DOHH2 (cell line): ENCODE measurements around the gene SLC7A11.

ENCODE experiments used
- H3F3A ChIP-seq: fragments of 200-600 bp; sonication (generic), shearing (Covaris generic); 2 replicates; pipeline ENCODE4 v1.6.0; 2016; ENCODE audit warnings: antibody characterized with exemption, mild to moderate bottlenecking; ENCODE audit not compliant: control insufficient read depth, insufficient read depth
- H3K27ac ChIP-seq: fragments of 200-600 bp; sonication (generic); 2 replicates; pipeline ENCODE4 v1.5.1; 2014; ENCODE audit warnings: low read depth, mild to moderate bottlenecking, low read length, moderate library complexity
- H3K27me3 ChIP-seq: fragments of 200-600 bp; sonication (generic); 2 replicates; pipeline ENCODE4 v1.6.1; 2014; ENCODE audit warnings: mild to moderate bottlenecking, low read length, mixed read lengths; ENCODE audit not compliant: control insufficient read depth
- H3K36me3 ChIP-seq: fragments of 200-600 bp; sonication (generic); 2 replicates; pipeline ENCODE4 v1.6.1; 2014; ENCODE audit warnings: mild to moderate bottlenecking, low read length, moderate library complexity, mixed read lengths; ENCODE audit not compliant: control insufficient read depth
- H3K4me1 ChIP-seq: fragments of 200-600 bp; sonication (generic); 2 replicates; pipeline ENCODE4 v1.6.1; 2014; ENCODE audit warnings: mild to moderate bottlenecking, low read length, mixed read lengths; ENCODE audit not compliant: control insufficient read depth
- H3K4me2 ChIP-seq: fragments of 200-600 bp; sonication (generic); 2 replicates; pipeline ENCODE4 v1.6.0; 2014; ENCODE audit warnings: mild to moderate bottlenecking, low read length, moderate library complexity
- H3K4me3 ChIP-seq: fragments of 200-600 bp; sonication (generic); 2 replicates; pipeline ENCODE4 v1.5.1; 2014; ENCODE audit warnings: mild to moderate bottlenecking, low read length, mixed read lengths
- H3K79me2 ChIP-seq: fragments of 200-600 bp; sonication (generic); 2 replicates; pipeline ENCODE4 v1.6.1; 2014; ENCODE audit warnings: mild to moderate bottlenecking, low read length, mixed read lengths; ENCODE audit not compliant: control insufficient read depth
- H3K9me2 ChIP-seq: fragments of 200-600 bp; sonication (generic); replicated peaks from 2 replicates; pipeline ENCODE4 v1.6.1; 2014; ENCODE audit warnings: mild to moderate bottlenecking, low read length, mixed read lengths; ENCODE audit not compliant: control insufficient read depth
- H3K9me3 ChIP-seq: fragments of 200-600 bp; sonication (generic); 2 replicates; pipeline ENCODE4 v1.6.1; 2014; ENCODE audit warnings: antibody characterized with exemption, low read length, mixed read lengths; ENCODE audit not compliant: control insufficient read depth, insufficient read depth
- H4K20me1 ChIP-seq: fragments of 200-600 bp; sonication (generic); 2 replicates; pipeline ENCODE4 v1.6.0; 2014; ENCODE audit warnings: low read depth, mild to moderate bottlenecking, antibody characterized with exemption, low read length, moderate library complexity; ENCODE audit not compliant: control insufficient read depth, insufficient read depth
- EZH2phosphoT487 ChIP-seq: fragments of 200-600 bp; sonication (generic); IDR thresholded peaks from 2 replicates; pipeline ENCODE4 v1.6.1; 2017; ENCODE audit warnings: borderline replicate concordance, mild to moderate bottlenecking, antibody characterized with exemption, low read length, moderate library complexity, mixed read lengths
- TF ChIP-seq, protein P1 (sequence below): fragments of 200-600 bp; sonication (generic); IDR thresholded peaks from one replicate; pipeline ENCODE4 v1.5.1; 2014; ENCODE audit warnings: antibody characterized with exemption, mild to moderate bottlenecking, low read depth, low read length; ENCODE audit not compliant: poor library complexity, severe bottlenecking

SLC7A11 gene

GRCh38 chr4:138158746-138159297 is 83.3 kb downstream of the SLC7A11 start:
- TF ChIP-seq EZH2phosphoT487: no peak
- TF ChIP-seq, protein P1, sequence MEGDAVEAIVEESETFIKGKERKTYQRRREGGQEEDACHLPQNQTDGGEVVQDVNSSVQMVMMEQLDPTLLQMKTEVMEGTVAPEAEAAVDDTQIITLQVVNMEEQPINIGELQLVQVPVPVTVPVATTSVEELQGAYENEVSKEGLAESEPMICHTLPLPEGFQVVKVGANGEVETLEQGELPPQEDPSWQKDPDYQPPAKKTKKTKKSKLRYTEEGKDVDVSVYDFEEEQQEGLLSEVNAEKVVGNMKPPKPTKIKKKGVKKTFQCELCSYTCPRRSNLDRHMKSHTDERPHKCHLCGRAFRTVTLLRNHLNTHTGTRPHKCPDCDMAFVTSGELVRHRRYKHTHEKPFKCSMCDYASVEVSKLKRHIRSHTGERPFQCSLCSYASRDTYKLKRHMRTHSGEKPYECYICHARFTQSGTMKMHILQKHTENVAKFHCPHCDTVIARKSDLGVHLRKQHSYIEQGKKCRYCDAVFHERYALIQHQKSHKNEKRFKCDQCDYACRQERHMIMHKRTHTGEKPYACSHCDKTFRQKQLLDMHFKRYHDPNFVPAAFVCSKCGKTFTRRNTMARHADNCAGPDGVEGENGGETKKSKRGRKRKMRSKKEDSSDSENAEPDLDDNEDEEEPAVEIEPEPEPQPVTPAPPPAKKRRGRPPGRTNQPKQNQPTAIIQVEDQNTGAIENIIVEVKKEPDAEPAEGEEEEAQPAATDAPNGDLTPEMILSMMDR: no peak
- H3K79me2 ChIP-seq: no peaks in the 10 kb centered on the region
- no peaks in the 10 kb centered on the region for H3F3A ChIP-seq
- no peaks in the 10 kb centered on the region; the same call in 1 of the 2 replicates for H3K27me3 ChIP-seq
- no peak overlapping the region for H3K27ac ChIP-seq
- no peak overlapping the region for H3K4me3 ChIP-seq
- H3K9me2 ChIP-seq: no peaks in the 10 kb centered on the region
- H3K36me3 ChIP-seq: no peaks in the 10 kb centered on the region
- H3K9me3 ChIP-seq: no peaks in the 10 kb centered on the region
- no peaks in the 10 kb centered on the region for H3K4me1 ChIP-seq
- no peak overlapping the region for H3K4me2 ChIP-seq
- H4K20me1 ChIP-seq: no peaks in the 10 kb centered on the region

DNA sequence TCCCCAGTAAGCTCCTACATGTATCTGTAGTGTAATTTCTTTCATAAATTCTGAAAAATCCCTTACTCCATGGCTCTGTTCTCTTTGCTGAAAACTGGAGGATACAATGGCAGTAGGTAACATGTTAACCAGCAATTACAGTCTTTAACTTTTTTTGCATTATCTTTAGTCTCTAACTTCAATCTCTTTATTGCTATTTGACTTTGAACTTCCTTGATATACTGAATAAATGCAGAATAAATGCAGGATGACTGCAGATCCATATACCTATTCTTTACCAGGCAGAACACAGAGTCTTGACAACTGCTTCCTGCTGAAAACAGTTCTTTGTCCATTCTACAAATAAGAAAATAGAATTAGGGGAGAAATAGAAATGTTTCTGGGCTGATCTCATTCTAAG is 101.3 kb downstream of the SLC7A11 start:
- Histone ChIP-seq H3K27me3 (no peaks in the 10 kb centered on the region), H3F3A (no peaks in the 10 kb centered on the region), H3K4me3 (no peak overlapping the region), H4K20me1 (no peaks in the 10 kb centered on the region), H3K4me1 (no peaks in the 10 kb centered on the region), H3K79me2 (no peaks in the 10 kb centered on the region), H3K9me2 (no peaks in the 10 kb centered on the region), H3K4me2 (no peak overlapping the region), H3K9me3 (no peaks in the 10 kb centered on the region), H3K36me3 (no peaks in the 10 kb centered on the region), H3K27ac (no peak overlapping the region)
- no peak for TF ChIP-seq EZH2phosphoT487
- TF ChIP-seq, protein P1: no peak

DNA sequence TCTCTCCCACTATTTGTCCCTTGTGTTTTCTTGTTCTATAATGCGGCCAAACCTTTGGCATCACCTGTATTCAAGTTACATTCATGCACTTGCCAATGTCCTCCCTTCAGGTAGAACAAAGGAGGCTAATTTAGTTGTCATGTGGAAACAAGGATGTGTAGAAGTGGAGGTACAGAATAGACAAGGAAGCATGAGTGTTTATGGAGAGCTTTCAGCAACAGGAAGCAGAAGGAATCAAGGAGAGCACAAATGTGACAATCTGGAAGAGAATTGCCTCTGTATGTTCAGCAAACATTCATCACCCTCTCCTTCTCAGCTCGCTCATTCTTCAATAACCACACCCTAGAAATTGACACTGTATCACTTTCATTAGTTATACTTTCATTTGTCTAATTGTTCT is 103.4 kb downstream of the SLC7A11 start:
- Histone ChIP-seq H3K9me2 (no peaks in the 10 kb centered on the region), H3K9me3 (no peaks in the 10 kb centered on the region), H3K79me2 (no peaks in the 10 kb centered on the region), H3K27me3 (no peaks in the 10 kb centered on the region), H3K36me3 (no peaks in the 10 kb centered on the region), H3K4me3 (no peak overlapping the region), H3K4me2 (no peak overlapping the region), H3F3A (no peaks in the 10 kb centered on the region), H4K20me1 (no peaks in the 10 kb centered on the region), H3K4me1 (no peaks in the 10 kb centered on the region), H3K27ac (no peak overlapping the region)
- TF ChIP-seq, protein P1: no peak
- TF ChIP-seq EZH2phosphoT487: no peak
